GM12873 (cell line): ENCODE data around the gene TNP1.

Experiments used
- CTCF ChIP-seq: IDR thresholded peaks from 2 replicates; pipeline ENCODE4 v1.5.1; 2012; ENCODE audit warnings: low read depth, mild to moderate bottlenecking, moderate library complexity, low read length, control low read depth; ENCODE audit not compliant: insufficient read depth; ENCODE audit errors: missing control alignments

Gene TNP1

DNA sequence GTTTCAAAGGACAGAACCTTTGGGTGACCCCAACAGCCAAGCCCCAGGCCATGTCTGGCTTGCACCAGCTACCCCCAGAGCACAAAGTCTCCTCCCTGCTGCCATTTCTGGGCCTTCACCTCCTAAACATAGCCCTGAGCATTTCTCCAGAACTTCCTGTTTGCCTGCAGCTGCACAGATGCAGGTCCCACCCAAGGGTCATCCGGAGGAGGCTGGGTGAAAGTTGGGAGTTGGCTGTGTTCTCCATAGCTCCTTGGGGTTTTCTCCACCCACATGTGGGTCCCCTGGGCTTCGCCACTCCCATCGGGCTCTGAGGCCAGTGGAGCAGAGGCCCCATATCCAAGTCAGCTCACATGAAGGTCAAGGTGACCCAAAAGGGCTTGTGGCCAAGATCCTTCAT lies 4.3 kb downstream of the TNP1 start:
- TF ChIP-seq CTCF: no peak

- TF ChIP-seq CTCF: no peak
Measured at GRCh38 chr2:216855079-216855478, 4.8 kb downstream of the TNP1 start.

GRCh38 chr2:216851486-216852090 lies 8.3 kb downstream of the TNP1 start:
- TF ChIP-seq CTCF: no peak

DNA sequence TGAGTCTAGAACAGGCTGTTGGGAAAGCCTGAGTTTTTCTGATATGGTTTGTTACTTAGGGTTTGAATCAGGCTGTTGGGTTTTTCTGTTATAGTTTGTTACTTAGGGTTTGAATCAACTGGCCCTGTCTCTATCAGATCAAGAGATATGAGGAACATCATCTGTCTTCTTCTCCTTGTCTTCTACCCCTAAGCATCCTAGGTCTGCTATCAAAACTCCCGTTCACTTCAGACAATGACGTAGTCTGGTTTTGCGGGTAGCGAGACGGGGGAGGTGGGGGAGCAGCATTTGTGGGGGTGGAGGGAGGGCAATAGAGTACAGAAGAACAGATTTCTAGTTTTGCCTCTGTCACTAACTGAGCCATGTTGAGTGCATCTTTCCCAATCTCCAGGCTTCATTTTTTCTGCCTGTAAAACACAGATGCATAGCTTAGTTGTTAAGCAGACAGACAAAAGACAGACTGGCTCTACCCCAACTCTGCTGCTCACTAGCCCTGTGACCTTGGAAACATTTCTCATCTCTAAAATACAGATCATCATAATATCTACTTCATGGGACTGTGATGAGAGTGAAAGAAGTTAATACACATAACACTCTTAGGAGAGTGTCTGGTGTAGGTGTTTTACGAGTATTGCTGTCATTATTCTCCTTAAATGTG lies 9.1 kb downstream of the TNP1 start:
- TF ChIP-seq CTCF: no peak

GRCh38 chr2:216849987-216850386 lies 9.9 kb downstream of the TNP1 start:
- no peak for TF ChIP-seq CTCF

DNA sequence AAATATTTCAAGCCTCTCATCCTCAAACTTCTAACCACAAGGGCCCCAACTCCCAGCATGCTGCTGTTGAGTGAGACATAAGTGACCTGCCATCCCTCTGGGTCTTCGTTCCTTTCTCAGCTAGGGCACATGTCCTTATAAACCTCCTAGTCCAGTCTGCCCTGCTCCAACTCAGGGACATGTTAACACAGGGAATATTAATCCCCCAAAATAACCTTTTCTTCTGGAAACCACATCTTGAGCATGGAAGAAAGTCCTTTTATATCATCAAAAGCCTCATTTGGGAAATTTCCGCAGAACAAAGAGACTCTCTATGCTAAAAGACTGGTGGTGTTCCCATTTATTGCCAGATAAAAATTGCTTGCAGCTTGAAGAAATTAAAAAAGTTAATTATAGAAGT lies 14.4 kb downstream of the TNP1 start:
- TF ChIP-seq CTCF: no peak

- TF ChIP-seq CTCF: no peak
Measured at GRCh38 chr2:216842636-216843035, 17.2 kb downstream of the TNP1 start.

DNA sequence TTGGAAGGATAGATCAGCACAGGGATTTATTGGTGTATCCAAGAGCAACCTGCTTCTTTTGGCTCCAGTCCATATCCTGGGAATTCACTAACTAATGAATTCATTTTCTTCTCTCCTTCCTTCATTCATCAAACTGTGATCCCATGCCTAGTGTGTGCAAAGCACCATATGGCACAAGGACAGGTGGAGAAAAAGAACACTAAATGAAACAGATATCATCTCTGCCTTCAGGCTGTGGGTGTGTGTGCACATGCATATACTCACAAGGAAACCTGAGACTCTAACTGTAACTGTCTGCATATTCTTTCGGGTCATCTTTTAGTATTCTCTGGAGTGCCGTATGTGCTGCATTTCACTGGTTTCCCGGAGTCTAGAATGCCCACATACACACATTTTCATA lies 20.2 kb downstream of the TNP1 start:
- TF ChIP-seq CTCF: no peak
